CD4-positive, alpha-beta T cell (primary cell): ENCODE results near the gene GIMAP6. TPM values are rescaled to one million over a fixed set of nuclear protein-coding genes. Genes with fewer than 3 reads are reported as not detected.
"Not testable (repeated sequence)": the region's sequence is repeated elsewhere in the genome, so short reads cannot be mapped to it uniquely, and the experiment has no call there.

Experiments used
- ATAC-seq: fragments of 200-7000 bp; cut with Tn5 transposase; one replicate; pipeline ENCODE4 v1.10.0; 2022; ENCODE audit warnings: mild to moderate bottlenecking; ENCODE audit not compliant: poor library complexity
- CTCF ChIA-PET: fragments of 350-600 bp; sonication (Branson Sonifier 250); formaldehyde crosslinking; loops from one replicate; lab custom pipeline; 2021; ENCODE audit warnings: antibody characterized with exemption, inconsistent platforms; lab: Charles Lee
- POLR2A ChIA-PET: fragments of 350-600 bp; sonication (Branson Sonifier 250); formaldehyde crosslinking; loops from one replicate; lab custom pipeline; 2021; ENCODE audit warnings: antibody characterized with exemption, inconsistent platforms; lab: Charles Lee
- DNase-seq, 14 experiments: peaks; one replicate each; pipeline ENCODE4 v3.0.0-alpha.2; 2013 to 2020; ENCODE audit warnings: mixed read lengths in 2 of 14
- H3K27ac ChIP-seq, 2 donors: one replicate each; pipeline versions ENCODE4 v1.5.1 to v1.7.0; 2013; ENCODE audit warnings: low read length in 2 of 2, low read depth in 1 of 2, mild to moderate bottlenecking in 1 of 2
- H3K27me3 ChIP-seq, 2 experiments: 1 replicate in 1 of 2; 2 replicates in 1 of 2; pipeline versions ENCODE4 v1.6.1 to v1.7.0; 2013; ENCODE audit warnings: low read length in 2 of 2, control low read depth in 1 of 2, mild to moderate bottlenecking in 1 of 2, moderate library complexity in 1 of 2; ENCODE audit not compliant: insufficient read depth in 2 of 2, control insufficient read depth in 1 of 2
- H3K36me3 ChIP-seq: one replicate; pipeline ENCODE4 v1.6.1; 2013; ENCODE audit warnings: low read length, control low read depth; ENCODE audit not compliant: insufficient read depth
- H3K4me1 ChIP-seq: one replicate; pipeline ENCODE4 v1.6.1; 2013; ENCODE audit warnings: low read length, control low read depth; ENCODE audit not compliant: insufficient read depth
- H3K4me3 ChIP-seq: one replicate; pipeline ENCODE4 v1.5.1; 2013; ENCODE audit warnings: mild to moderate bottlenecking, low read length, moderate library complexity
- H3K9me3 ChIP-seq, 2 experiments: 1 replicate in 1 of 2; 2 replicates in 1 of 2; pipeline versions ENCODE4 v1.6.1 to v1.7.0; 2013; ENCODE audit warnings: low read length in 2 of 2, mild to moderate bottlenecking in 2 of 2, control low read depth in 1 of 2, moderate library complexity in 1 of 2; ENCODE audit not compliant: control insufficient read depth in 1 of 2, insufficient read depth in 1 of 2
- H3K27ac Mint-ChIP-seq: one replicate; pipeline ENCODE4 v1.8.0; 2020; ENCODE audit warnings: mixed read lengths
- H3K27me3 Mint-ChIP-seq: one replicate; pipeline ENCODE4 v1.8.0; 2021; ENCODE audit warnings: mixed read lengths
- H3K36me3 Mint-ChIP-seq: one replicate; pipeline ENCODE4 v1.8.0; 2021; ENCODE audit warnings: low read depth, mixed read lengths
- H3K4me1 Mint-ChIP-seq: one replicate; pipeline ENCODE4 v1.8.0; 2021; ENCODE audit warnings: low read depth, mixed read lengths
- H3K4me3 Mint-ChIP-seq: one replicate; pipeline ENCODE4 v1.8.0; 2020; ENCODE audit warnings: mild to moderate bottlenecking, mixed read lengths
- H3K9me3 Mint-ChIP-seq: one replicate; pipeline ENCODE4 v1.8.0; 2020; ENCODE audit warnings: mixed read lengths
- intact Hi-C, 2 experiments: fragments of 100-400 bp; cut with DNase I in 1 of 2; cut with micrococcal nuclease in 1 of 2; formaldehyde crosslinking; loops; one replicate each; pipeline versions ENCODE4 v1.15.1 to v1.9.0; 2023 to 2025; cut with DNase I, micrococcal nuclease
- total RNA-seq, 174 experiments: library from RNA in 2 of 174; stranded (reverse) in 2 of 174; gene quantifications; one replicate each; pipeline ENCODE4 v1.2.3 and lab custom pipeline; 2021 to 2026
- TF ChIP-seq, protein P1 (sequence below): fragments of 200-600 bp; IDR thresholded peaks from one replicate; pipeline ENCODE4 v1.8.0; 2022; ENCODE audit warnings: antibody characterized with exemption, mild to moderate bottlenecking

Gene GIMAP6
- total RNA-seq, 2 experiments from 2014 or later: 14.3 to 14.9 TPM

DNA sequence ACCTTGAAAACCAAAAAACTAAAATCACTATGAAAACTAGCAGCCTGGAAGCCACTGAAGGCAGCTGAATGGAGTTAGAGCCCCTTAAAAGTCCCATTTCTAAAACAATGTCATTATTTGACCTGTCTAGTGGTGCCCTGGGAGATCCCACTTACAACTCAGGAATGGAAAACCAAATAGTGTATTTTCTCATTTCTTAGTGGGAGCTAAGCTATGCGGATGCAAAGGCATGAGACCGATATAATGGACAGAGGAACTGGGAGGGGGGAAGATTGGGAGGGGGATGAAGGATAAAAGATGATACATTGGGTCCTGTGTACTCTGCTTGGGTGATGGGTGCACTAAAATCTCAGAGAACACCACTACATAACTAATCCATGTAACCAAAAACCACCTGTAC is 43.5 kb upstream of the GIMAP6 start:
- Mint-ChIP-seq H3K27ac (peak overlapping the region; percentile 79), H3K36me3 (peaks cover 59% of the 10 kb centered on the region), H3K9me3 (peaks cover 3% of the 10 kb centered on the region), H3K4me1 (peaks cover 87% of the 10 kb centered on the region), H3K4me3 (peak overlapping the region; percentile 78), H3K27me3 (no peaks in the 10 kb centered on the region)
- intact Hi-C loops: loop anchor here in 1 of 2 experiments (2.0 to 5.0 kb wide), 2 partner anchors 42 to 79 kb away; partner anchors contain the start of gene GIMAP1
- H3K27ac ChIP-seq: peak overlapping the region; percentile 58 to 78
- peak overlapping the region; percentile 8 for H3K4me3 ChIP-seq
- peaks cover 4 to 9% of the 10 kb centered on the region in 2 experiments for H3K9me3 ChIP-seq
- no peaks in the 10 kb centered on the region for H3K27me3 ChIP-seq
- H3K4me1 ChIP-seq: peaks cover 40% of the 10 kb centered on the region
- ChIA-PET CTCF (interaction anchor here (0.7 kb wide), 1 partner anchor 224 kb away, joined by 6 read pairs; no protein-coding TSS in a partner anchor), POLR2A (interaction anchor here (0.9 to 3.1 kb wide), 13 partner anchors 8 to 226 kb away, joined by 3 to 29 read pairs (median 15); partner anchors contain the start of genes GIMAP1, GIMAP2, GIMAP4 and GIMAP6)
- DNase-seq (no peak), ATAC-seq (no peak)
- TF ChIP-seq, protein P1, sequence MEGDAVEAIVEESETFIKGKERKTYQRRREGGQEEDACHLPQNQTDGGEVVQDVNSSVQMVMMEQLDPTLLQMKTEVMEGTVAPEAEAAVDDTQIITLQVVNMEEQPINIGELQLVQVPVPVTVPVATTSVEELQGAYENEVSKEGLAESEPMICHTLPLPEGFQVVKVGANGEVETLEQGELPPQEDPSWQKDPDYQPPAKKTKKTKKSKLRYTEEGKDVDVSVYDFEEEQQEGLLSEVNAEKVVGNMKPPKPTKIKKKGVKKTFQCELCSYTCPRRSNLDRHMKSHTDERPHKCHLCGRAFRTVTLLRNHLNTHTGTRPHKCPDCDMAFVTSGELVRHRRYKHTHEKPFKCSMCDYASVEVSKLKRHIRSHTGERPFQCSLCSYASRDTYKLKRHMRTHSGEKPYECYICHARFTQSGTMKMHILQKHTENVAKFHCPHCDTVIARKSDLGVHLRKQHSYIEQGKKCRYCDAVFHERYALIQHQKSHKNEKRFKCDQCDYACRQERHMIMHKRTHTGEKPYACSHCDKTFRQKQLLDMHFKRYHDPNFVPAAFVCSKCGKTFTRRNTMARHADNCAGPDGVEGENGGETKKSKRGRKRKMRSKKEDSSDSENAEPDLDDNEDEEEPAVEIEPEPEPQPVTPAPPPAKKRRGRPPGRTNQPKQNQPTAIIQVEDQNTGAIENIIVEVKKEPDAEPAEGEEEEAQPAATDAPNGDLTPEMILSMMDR: no peak
- no peaks in the 10 kb centered on the region for H3K36me3 ChIP-seq

DNA sequence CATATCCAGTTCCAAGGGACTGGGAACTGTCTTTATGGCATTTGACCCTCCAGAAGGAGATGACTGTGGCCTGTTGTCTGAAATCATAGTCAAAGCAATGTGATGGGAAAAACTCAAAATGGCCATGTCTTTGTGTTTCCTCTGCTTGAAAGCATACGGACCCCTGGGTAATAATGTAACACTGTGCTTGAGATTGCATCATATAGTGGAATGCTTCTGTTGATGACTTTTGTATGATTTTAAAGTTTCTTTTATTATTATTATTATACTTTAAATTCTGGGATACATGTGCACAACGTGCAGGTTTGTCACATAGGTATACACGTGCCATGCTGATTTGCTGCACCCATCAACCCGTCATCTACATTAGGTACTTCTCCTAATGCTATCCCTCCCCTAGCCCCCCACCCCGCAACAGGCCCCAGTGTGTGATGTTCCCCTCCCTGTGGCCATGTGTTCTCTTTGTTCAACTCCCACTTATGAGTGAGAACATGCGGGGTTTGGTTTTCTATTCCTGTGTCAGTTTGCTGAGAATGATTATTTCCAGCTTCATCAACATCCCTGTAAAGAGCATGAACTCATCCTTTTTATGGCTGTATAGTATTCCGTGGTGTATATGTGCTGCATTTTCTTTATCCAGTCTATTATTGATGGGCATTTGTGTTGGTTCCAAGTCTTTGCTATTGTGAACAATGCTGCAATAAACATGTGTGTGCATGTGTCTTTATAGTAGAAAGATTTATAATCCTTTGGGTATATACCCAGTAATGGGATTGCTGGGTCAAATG is 39.8 kb upstream of the GIMAP6 start:
- H3K4me3 ChIP-seq, POLR2A ChIA-PET, H3K27me3 ChIP-seq, intact Hi-C loops, H3K36me3 ChIP-seq, CTCF ChIA-PET, H3K9me3 ChIP-seq, H3K9me3 Mint-ChIP-seq, ATAC-seq, H3K27ac ChIP-seq, H3K4me3 Mint-ChIP-seq, DNase-seq, H3K27me3 Mint-ChIP-seq: not testable (repeated sequence)
- H3K36me3 Mint-ChIP-seq: peaks cover 43% of the 10 kb centered on the region
- H3K4me1 Mint-ChIP-seq: peaks cover 86% of the 10 kb centered on the region
- H3K27ac Mint-ChIP-seq: peak overlapping the region; percentile 91
- peaks cover 49% of the 10 kb centered on the region for H3K4me1 ChIP-seq

DNA sequence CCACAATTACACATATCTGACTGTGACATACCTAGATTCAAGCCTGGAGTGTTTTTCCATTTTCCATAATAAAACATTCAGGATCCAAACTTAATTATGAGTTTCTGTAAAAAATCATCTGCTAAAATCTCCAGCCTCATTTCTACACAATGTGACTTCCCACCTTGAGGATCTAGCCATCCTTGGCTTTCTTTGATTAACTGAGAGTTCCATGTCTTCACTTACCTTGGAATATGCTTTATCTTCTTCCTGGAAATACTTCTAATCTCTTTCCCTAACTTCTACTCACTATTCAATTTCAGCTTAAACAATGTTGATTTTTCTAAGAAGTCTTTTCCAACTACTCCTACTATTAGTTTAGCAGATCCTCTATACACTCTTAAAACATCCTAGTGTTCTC is 36.8 kb upstream of the GIMAP6 start:
- Histone ChIP-seq H3K36me3 (no peaks in the 10 kb centered on the region), H3K4me1 (peaks cover 66% of the 10 kb centered on the region), H3K9me3 (peaks cover 3 to 4% of the 10 kb centered on the region in 2 experiments), H3K27ac (peak overlapping the region; percentile 73 to 85), H3K27me3 (no peaks in the 10 kb centered on the region), H3K4me3 (peak overlapping the region; percentile 4)
- DNase-seq: no peak
- intact Hi-C loops: loop anchor here in 1 of 2 experiments (1.0 to 5.0 kb wide), 3 partner anchors 16 to 68 kb away; partner anchors contain the start of genes GIMAP2, GIMAP5 and GIMAP6
- H3K27ac Mint-ChIP-seq: peak overlapping the region; percentile 91
- TF ChIP-seq, protein P1: no peak
- ChIA-PET CTCF (interaction anchor here (0.9 to 3.0 kb wide), 3 partner anchors 17 to 220 kb away, joined by 4 to 10 read pairs (median 5); partner anchors contain the start of genes GIMAP1 and GIMAP2), POLR2A (interaction anchor here (0.7 to 5.5 kb wide), 28 partner anchors 8 to 263 kb away, joined by 3 to 55 read pairs (median 4); partner anchors contain the start of genes GIMAP1, GIMAP2, GIMAP4 and GIMAP5)
- H3K36me3 Mint-ChIP-seq: peaks cover 42% of the 10 kb centered on the region
- ATAC-seq: no peak
- peaks cover 92% of the 10 kb centered on the region for H3K4me1 Mint-ChIP-seq
- H3K27me3 Mint-ChIP-seq: no peaks in the 10 kb centered on the region
- H3K9me3 Mint-ChIP-seq: peaks cover 9% of the 10 kb centered on the region
- H3K4me3 Mint-ChIP-seq: peak overlapping the region; percentile 49
